Colonic mucosa (tissue), 4 donors: ENCODE results near the gene PRMT1. TPM values are rescaled to one million over a fixed set of nuclear protein-coding genes. Genes with fewer than 3 reads are reported as not detected.

Experiments
- DNase-seq: peaks from one replicate; pipeline ENCODE4 v3.0.0-alpha.2; 2020
- H3K27ac ChIP-seq: fragments of 200-600 bp; one replicate; pipeline ENCODE4 v1.8.0; 2021
- H3K27me3 ChIP-seq: fragments of 200-600 bp; one replicate; pipeline ENCODE4 v1.8.0; 2021
- H3K36me3 ChIP-seq: fragments of 200-600 bp; one replicate; pipeline ENCODE4 v1.8.0; 2021
- H3K4me1 ChIP-seq: fragments of 200-600 bp; one replicate; pipeline ENCODE4 v1.8.0; 2021; ENCODE audit warnings: mild to moderate bottlenecking
- H3K4me3 ChIP-seq: fragments of 200-600 bp; one replicate; pipeline ENCODE4 v1.8.0; 2021
- H3K9ac ChIP-seq, 2 donors: one replicate each; pipeline ENCODE4 v1.7.0; 2013; ENCODE audit warnings: control low read depth in 2 of 2, low read depth in 2 of 2, low read length in 2 of 2
- H3K9me3 ChIP-seq: fragments of 200-600 bp; one replicate; pipeline ENCODE4 v1.8.0; 2021
- intact Hi-C: fragments of 100-400 bp; cut with DNase I; formaldehyde crosslinking; loops from one replicate; pipeline ENCODE4 v1.14.1; 2022
- total RNA-seq, 2 donors: library from RNA; stranded (reverse); fragmentation: NEBNext Ultra II Directional in 1 of 2; extraction: Animal tissue kit (Norgen Biotek cat#: 25700) in 1 of 2; gene quantifications; one replicate each; pipeline ENCODE4 v1.2.1, GENCODE V29; 2021
- TF ChIP-seq, protein P1 (sequence below): fragments of 200-600 bp; IDR thresholded peaks from one replicate; pipeline ENCODE4 v1.8.0; 2022; ENCODE audit warnings: antibody characterized with exemption, mild to moderate bottlenecking
- donor health status: healthy.
- donor health status: DM: no; HTN: no; CAD: no.
- donor health status: DM: no; HTN: no; CAD: no.

PRMT1 gene
- total RNA-seq, 2 donors from 2014 or later: 81.3 to 177 TPM

DNA sequence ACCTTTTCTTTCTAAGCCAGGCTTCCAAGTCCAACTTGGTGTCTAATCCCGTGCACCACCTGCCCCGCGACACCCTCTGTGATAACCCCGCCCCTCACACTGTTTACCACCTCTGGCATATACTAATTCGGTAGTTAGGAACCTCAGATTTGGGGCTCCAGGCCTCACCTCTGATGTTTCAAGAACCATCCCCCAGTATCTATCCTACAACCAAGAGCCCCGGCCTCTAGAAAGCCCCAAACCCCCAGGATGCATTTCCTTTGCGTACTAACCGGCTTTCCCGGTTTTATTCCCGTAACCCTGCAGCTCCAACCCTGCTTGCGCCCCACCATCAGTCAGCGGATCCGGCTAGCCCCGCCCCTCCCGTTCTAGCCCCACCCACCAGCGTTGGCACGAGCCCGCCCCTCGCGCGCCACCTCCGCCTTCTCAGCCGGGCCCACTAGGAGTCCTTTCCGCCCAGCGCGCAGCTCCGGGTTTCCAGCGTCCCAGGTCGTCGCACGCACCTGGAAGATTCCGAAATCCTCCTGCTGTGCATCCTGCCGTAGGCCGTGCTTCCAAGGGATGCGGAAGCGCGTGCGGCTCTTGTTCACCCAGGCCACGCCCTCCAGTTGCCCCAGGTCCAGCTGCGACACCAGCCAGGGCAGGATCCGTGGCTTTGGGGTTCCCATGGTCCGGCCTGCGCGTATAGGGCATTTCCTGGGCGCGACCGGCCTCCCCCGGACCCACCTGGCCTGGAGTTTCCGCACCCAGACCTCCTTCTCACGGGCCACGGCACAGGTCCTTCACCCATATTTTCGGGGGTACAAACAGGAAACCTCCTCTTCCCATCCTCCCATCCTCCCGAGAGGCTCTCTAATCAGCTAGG, 12.7 kb upstream of the PRMT1 start:
- TF ChIP-seq, protein P1, sequence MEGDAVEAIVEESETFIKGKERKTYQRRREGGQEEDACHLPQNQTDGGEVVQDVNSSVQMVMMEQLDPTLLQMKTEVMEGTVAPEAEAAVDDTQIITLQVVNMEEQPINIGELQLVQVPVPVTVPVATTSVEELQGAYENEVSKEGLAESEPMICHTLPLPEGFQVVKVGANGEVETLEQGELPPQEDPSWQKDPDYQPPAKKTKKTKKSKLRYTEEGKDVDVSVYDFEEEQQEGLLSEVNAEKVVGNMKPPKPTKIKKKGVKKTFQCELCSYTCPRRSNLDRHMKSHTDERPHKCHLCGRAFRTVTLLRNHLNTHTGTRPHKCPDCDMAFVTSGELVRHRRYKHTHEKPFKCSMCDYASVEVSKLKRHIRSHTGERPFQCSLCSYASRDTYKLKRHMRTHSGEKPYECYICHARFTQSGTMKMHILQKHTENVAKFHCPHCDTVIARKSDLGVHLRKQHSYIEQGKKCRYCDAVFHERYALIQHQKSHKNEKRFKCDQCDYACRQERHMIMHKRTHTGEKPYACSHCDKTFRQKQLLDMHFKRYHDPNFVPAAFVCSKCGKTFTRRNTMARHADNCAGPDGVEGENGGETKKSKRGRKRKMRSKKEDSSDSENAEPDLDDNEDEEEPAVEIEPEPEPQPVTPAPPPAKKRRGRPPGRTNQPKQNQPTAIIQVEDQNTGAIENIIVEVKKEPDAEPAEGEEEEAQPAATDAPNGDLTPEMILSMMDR: no peak
- intact Hi-C loops: no loop called here
- H3K4me1 ChIP-seq: peaks cover 12% of the 10 kb centered on the region

DNA sequence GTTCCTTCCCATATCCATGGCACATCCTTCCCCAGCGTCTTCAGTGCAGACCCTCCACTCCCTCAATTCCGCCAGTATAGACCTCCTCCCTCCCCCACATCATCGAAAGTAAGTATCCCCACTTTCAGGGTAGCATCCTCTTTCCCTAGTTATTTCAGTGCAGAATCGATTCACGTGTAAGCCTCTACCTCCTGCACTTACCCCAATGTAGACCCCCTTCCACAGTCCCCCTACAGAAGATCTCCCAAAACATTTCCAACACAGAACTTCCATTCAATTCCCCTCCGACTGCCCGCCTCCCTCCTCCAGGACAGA, 12.1 kb upstream of the PRMT1 start:
- H3K4me3 ChIP-seq: peak overlapping the region; percentile 60
- no peaks in the 10 kb centered on the region for H3K36me3 ChIP-seq
- H3K9me3 ChIP-seq: no peaks in the 10 kb centered on the region
- intact Hi-C loops: no loop called here
- TF ChIP-seq, protein P1: no peak
- H3K9ac ChIP-seq: peak overlapping the region; percentile 85 to 100
- H3K4me1 ChIP-seq: peaks cover 12% of the 10 kb centered on the region
- peak overlapping the region; percentile 91 for H3K27ac ChIP-seq
- H3K27me3 ChIP-seq: no peaks in the 10 kb centered on the region
- no peak for DNase-seq

More for the DNA sequence above, 12.7 kb upstream of the PRMT1 start:
- H3K36me3 ChIP-seq: no peaks in the 10 kb centered on the region
- H3K9me3 ChIP-seq: no peaks in the 10 kb centered on the region
- DNase-seq: peak; percentile 97
- peak overlapping the region; percentile 85 to 100 for H3K9ac ChIP-seq
- H3K27me3 ChIP-seq: no peaks in the 10 kb centered on the region
- H3K27ac ChIP-seq: peak overlapping the region; percentile 91
- H3K4me3 ChIP-seq: peak overlapping the region; percentile 60

DNA sequence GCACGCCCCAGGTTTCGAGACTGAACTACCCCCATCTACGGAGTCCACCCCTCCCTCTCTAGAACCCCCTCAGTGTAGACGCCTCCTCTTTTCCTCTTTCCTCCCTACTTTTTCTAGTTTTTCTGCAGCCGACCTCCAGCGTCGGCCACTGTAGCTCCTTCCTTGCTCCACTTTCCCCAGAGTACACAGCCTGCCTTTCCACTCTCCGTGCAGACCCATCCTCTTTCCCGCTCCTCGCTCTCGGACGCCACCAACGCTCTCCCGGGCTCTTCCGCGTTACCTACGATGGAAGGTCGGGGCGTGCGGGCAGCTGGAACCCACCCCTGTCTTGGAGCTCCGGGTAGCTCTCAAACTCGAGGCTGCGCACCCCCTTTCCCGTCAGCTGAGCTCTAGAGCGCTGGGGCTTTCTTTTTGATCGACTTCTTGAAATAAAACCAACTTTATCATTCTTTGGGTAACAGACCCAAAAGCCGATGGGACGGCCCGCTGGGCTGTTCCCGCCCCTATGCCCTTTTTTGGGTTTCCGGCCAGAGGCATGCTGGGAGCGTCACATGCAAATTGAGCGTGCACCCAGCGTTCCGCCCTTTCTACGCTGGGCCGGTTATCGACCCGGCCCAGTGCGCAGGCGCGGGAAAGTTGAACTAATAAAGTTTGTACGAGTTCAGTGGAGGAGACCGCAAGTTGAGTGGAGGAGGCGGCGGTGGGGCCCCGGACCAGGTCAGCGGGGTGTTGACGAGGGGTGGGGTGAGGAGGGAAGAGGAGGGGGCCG, 11.5 kb upstream of the PRMT1 start, which contains the start of the genes BCL2L12 and IRF3:
TSS of gene BCL2L12 (plus strand) at position 583 of the 769 bp plus-strand sequence. CDS start 760 bp downstream, outside the sequence.
TSS of gene IRF3 (minus strand) at position 507 of the 769 bp plus-strand sequence. CDS start 1,019 bp downstream, outside the sequence.
- H3K36me3 ChIP-seq: no peaks in the 10 kb centered on the region
- peak within 1 kb of the TSS; percentile 91 for H3K27ac ChIP-seq
- intact Hi-C loops: no loop called here
- peak; percentile 99 for DNase-seq
- H3K9ac ChIP-seq: peak within 1 kb of the TSS; percentile 85 to 100
- peaks cover 12% of the 10 kb centered on the region for H3K4me1 ChIP-seq
- TF ChIP-seq, protein P1: no peak
- peak within 1 kb of the TSS; percentile 60 for H3K4me3 ChIP-seq
- H3K9me3 ChIP-seq: no peaks in the 10 kb centered on the region
- H3K27me3 ChIP-seq: no peaks in the 10 kb centered on the region

DNA sequence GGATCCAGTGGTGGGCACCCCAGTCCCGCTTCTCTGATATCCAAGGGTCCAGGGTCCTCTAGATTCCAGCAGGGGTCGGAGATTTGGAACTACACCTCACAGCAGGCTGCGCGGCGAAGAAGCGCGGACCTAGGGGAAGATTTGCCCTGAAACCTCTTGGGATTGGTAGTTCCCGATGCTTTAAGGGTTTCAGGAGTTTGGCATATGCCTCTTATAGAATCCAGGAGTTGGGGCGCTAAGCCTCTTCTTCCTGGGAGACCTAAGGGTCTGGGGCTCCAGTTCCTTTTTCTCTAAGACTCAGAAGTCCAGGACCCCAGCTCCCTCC, 11.0 kb upstream of the PRMT1 start:
- Histone ChIP-seq H3K36me3 (no peaks in the 10 kb centered on the region), H3K9me3 (no peaks in the 10 kb centered on the region), H3K9ac (peak overlapping the region; percentile 74 to 100), H3K27ac (peak overlapping the region; percentile 91), H3K27me3 (no peaks in the 10 kb centered on the region), H3K4me1 (peaks cover 12% of the 10 kb centered on the region), H3K4me3 (peak overlapping the region; percentile 60)
- TF ChIP-seq, protein P1: no peak
- intact Hi-C loops: no loop called here
- DNase-seq: no peak

DNA sequence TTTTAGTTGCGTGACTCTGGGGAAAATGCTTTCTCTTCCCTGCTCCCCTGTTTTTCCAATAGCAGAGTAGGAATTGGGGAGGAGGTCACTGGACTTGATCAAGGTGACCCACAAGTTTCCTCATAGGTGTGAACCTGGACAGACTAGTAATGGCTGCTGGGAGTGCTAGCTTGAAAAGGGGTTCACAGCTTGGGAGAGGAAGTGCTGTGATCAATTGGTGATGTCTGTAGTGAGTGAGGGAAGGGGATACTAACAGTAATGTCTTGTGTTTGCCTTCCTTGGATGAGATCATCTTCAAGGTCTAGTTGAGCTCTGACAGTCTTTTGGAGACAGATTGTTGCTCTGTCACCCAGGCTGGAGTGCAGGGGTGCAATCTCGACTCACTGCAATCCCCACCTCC, 9.6 kb upstream of the PRMT1 start:
- H3K27ac ChIP-seq: no peak overlapping the region
- TF ChIP-seq, protein P1: no peak
- no peak overlapping the region for H3K4me3 ChIP-seq
- intact Hi-C loops: no loop called here
- H3K36me3 ChIP-seq: no peaks in the 10 kb centered on the region
- H3K4me1 ChIP-seq: peaks cover 12% of the 10 kb centered on the region
- DNase-seq: no peak
- H3K9me3 ChIP-seq: no peaks in the 10 kb centered on the region
- H3K27me3 ChIP-seq: no peaks in the 10 kb centered on the region
- H3K9ac ChIP-seq: no peak overlapping the region
